GM12878 (cell line): Measurements from ENCODE around the gene THBS3. TPM values are rescaled to one million over a fixed set of nuclear protein-coding genes. Genes with fewer than 3 reads are reported as not detected.

Source experiments
- ATAC-seq: fragments of 200-7000 bp; cut with Tn5 transposase; 3 replicates; pipeline ENCODE4 v1.9.1; 2020; ENCODE audit warnings: mild to moderate bottlenecking, moderate library complexity
- BruUV-seq: library from RNA; stranded (reverse); fragments of 400-500 nt; replicated peaks from 2 replicates; lab custom pipeline; 2021; lab: Mats Ljungman, UMichigan
- CTCF ChIA-PET: fragments of 300-600 bp; sonication (Branson Sonifier 250); formaldehyde crosslinking; extraction: SDS; loops from one replicate; lab custom pipeline; 2021; ENCODE audit warnings: inconsistent platforms; lab: Yijun Ruan, JAX
- POLR2A ChIA-PET: fragments of 350-600 bp; formaldehyde crosslinking; extraction: SDS; loops from one replicate; lab custom pipeline; 2021; ENCODE audit warnings: inconsistent platforms; lab: Charles Lee
- RAD21 ChIA-PET: fragments of 300-600 bp; sonication (Branson Sonifier 250); formaldehyde crosslinking; loops from one replicate; lab custom pipeline; 2023; ENCODE audit warnings: antibody characterized with exemption; ENCODE audit not compliant: unreplicated experiment; lab: Charles Lee
- SMC1A ChIA-PET: fragments of 300-600 bp; sonication (Branson Sonifier 250); formaldehyde crosslinking; loops from one replicate; lab custom pipeline; 2023; ENCODE audit not compliant: unreplicated experiment, uncharacterized antibody; lab: Charles Lee
- DNase-seq: peaks from one replicate; pipeline ENCODE4 v3.0.0-alpha.2; 2011; ENCODE audit warnings: low read depth, low spot score
- FAIRE-seq: peaks from 3 replicates; lab custom pipeline; 2011; peaks lifted over from hg19 to GRCh38; lab: Jason Lieb, UNC
- H2AFZ ChIP-seq: 2 replicates; pipeline ENCODE4 v1.6.0; 2011; ENCODE audit warnings: low read depth, low read length, control low read depth; ENCODE audit not compliant: control insufficient read depth
- H3K27ac ChIP-seq: 2 replicates; pipeline ENCODE4 v1.5.1; 2011; ENCODE audit warnings: control low read depth; ENCODE audit not compliant: control insufficient read depth, insufficient read depth
- H3K27me3 ChIP-seq, 2 experiments: replicated peaks in 1 of 2; 2 replicates each; pipeline versions ENCODE4 v1.6.0 to v1.6.1; 2011; ENCODE audit warnings: low read length in 1 of 2; ENCODE audit not compliant: control insufficient read depth in 2 of 2, insufficient read depth in 2 of 2
- H3K36me3 ChIP-seq, 2 experiments: 2 replicates each; pipeline ENCODE4 v1.5.1; 2011; ENCODE audit warnings: low read length in 1 of 2; ENCODE audit not compliant: control insufficient read depth in 2 of 2, insufficient read depth in 2 of 2
- H3K4me1 ChIP-seq: 2 replicates; pipeline ENCODE4 v1.6.1; 2011; ENCODE audit warnings: mild to moderate bottlenecking, low read length, moderate library complexity, mixed read lengths; ENCODE audit not compliant: control insufficient read depth, insufficient read depth
- H3K4me2 ChIP-seq: 2 replicates; pipeline ENCODE4 v1.6.0; 2011; ENCODE audit warnings: control low read depth; ENCODE audit not compliant: control insufficient read depth, insufficient read depth
- H3K4me3 ChIP-seq: fragments of 200-600 bp; sonication (generic); 2 replicates; pipeline ENCODE4 v1.5.1; 2016
- H3K79me2 ChIP-seq: 2 replicates; pipeline ENCODE4 v1.6.0; 2011; ENCODE audit warnings: low read length; ENCODE audit not compliant: control insufficient read depth, insufficient read depth
- H3K9ac ChIP-seq: 2 replicates; pipeline ENCODE4 v1.8.0; 2011; ENCODE audit warnings: low read length, control low read depth, mixed read lengths; ENCODE audit not compliant: control insufficient read depth, insufficient read depth
- H3K9me3 ChIP-seq: replicated peaks from 3 replicates; pipeline ENCODE4 v1.5.1; 2011; ENCODE audit warnings: mild to moderate bottlenecking, low read length; ENCODE audit not compliant: control insufficient read depth, insufficient read depth
- H4K20me1 ChIP-seq: 2 replicates; pipeline ENCODE4 v1.6.0; 2011; ENCODE audit not compliant: control insufficient read depth, insufficient read depth
- ATF3 ChIP-seq: IDR thresholded peaks from 2 replicates; pipeline ENCODE4 v1.6.1; 2011; ENCODE audit warnings: low read depth, mild to moderate bottlenecking, low read length, moderate library complexity, borderline replicate concordance; ENCODE audit errors: extremely low read depth
- CBX5 ChIP-seq: sonication (generic); IDR thresholded peaks from 2 replicates; pipeline ENCODE4 v1.6.1; 2016; ENCODE audit warnings: low read depth, moderate library complexity, mild to moderate bottlenecking, inconsistent platforms
- CHD1 ChIP-seq: IDR thresholded peaks from 2 replicates; pipeline ENCODE4 v1.6.1; 2012; ENCODE audit warnings: low read depth, low read length, improper control_type of control experiment
- LARP7 ChIP-seq: fragments of 450-650 bp; IDR thresholded peaks from 2 replicates; pipeline ENCODE4 v1.6.1; 2017; ENCODE audit warnings: mild to moderate bottlenecking
- MTA2 ChIP-seq: fragments of 450-650 bp; IDR thresholded peaks from 2 replicates; pipeline ENCODE4 v1.6.1; 2016; ENCODE audit warnings: low read depth, mild to moderate bottlenecking, moderate library complexity
- MXI1 ChIP-seq: fragments of 150-350 bp; IDR thresholded peaks from 2 replicates; pipeline ENCODE4 v1.6.1; 2011; ENCODE audit warnings: low read depth, mild to moderate bottlenecking, inconsistent platforms, low read length, improper control_type of control experiment
- NRF1 ChIP-seq: conservative IDR thresholded peaks from 2 replicates; pipeline ENCODE4 v1.6.1; 2011; ENCODE audit warnings: mild to moderate bottlenecking, low read depth, low read length, improper control_type of control experiment
- POU2F2 ChIP-seq: IDR thresholded peaks from 3 replicates; pipeline ENCODE4 v1.6.1; 2011; ENCODE audit warnings: low read depth, mild to moderate bottlenecking, low read length, borderline replicate concordance
- RB1 ChIP-seq: fragments of 450-650 bp; formaldehyde crosslinking; IDR thresholded peaks from 2 replicates; pipeline ENCODE4 v1.6.1; 2017; ENCODE audit warnings: mild to moderate bottlenecking, borderline replicate concordance
- RCOR1 ChIP-seq: conservative IDR thresholded peaks from 2 replicates; pipeline ENCODE4 v1.6.1; 2012; ENCODE audit warnings: low read depth, low read length, improper control_type of control experiment
- RELA ChIP-seq: fragments of 450-650 bp; IDR thresholded peaks from 2 replicates; pipeline ENCODE4 v1.8.0; 2014; ENCODE audit warnings: borderline replicate concordance; ENCODE audit not compliant: partially characterized antibody
- RELB ChIP-seq: fragments of 450-650 bp; IDR thresholded peaks from 2 replicates; pipeline ENCODE4 v1.6.1; 2017; ENCODE audit warnings: low read depth, mild to moderate bottlenecking, moderate library complexity
- SIN3A ChIP-seq: IDR thresholded peaks from 2 replicates; pipeline ENCODE4 v1.6.1; 2012; ENCODE audit warnings: low read depth, low read length, improper control_type of control experiment
- SKIL ChIP-seq: fragments of 450-650 bp; IDR thresholded peaks from 2 replicates; pipeline ENCODE4 v1.6.1; 2017; ENCODE audit warnings: mild to moderate bottlenecking, low read depth, inconsistent platforms; ENCODE audit not compliant: poor library complexity, severe bottlenecking
- SMAD1 ChIP-seq: fragments of 450-650 bp; IDR thresholded peaks from 2 replicates; pipeline ENCODE4 v1.6.1; 2018; ENCODE audit warnings: mild to moderate bottlenecking, low read depth; ENCODE audit not compliant: partially characterized antibody
- STAT1 ChIP-seq: fragments of 450-650 bp; conservative IDR thresholded peaks from 2 replicates; pipeline ENCODE4 v1.6.1; 2014; ENCODE audit warnings: antibody characterized with exemption, mild to moderate bottlenecking
- ZNF384 ChIP-seq: IDR thresholded peaks from 2 replicates; pipeline ENCODE4 v1.6.1; 2012; ENCODE audit warnings: low read depth, mild to moderate bottlenecking, low read length, improper control_type of control experiment, borderline replicate concordance
- WGBS: methylation state at CpG from one replicate; pipeline ENCODE4 v1.1.6; 2016; ENCODE audit warnings: low lambda C conversion rate; ENCODE audit not compliant: insufficient replicate concordance, insufficient coverage; ENCODE audit errors: missing lambda C conversion rate; 5-methylcytosine and 5-hydroxymethylcytosine counted together
- in situ Hi-C: fragments of 300-500 bp; cut with MboI; formaldehyde crosslinking; loops from 9 replicates; pipeline ENCODE4 v1.14.3; 2018; ENCODE audit warnings: mixed read lengths
- intact Hi-C: fragments of 100-400 bp; cut with micrococcal nuclease; formaldehyde crosslinking; loops from one replicate; pipeline ENCODE4 v1.14.2; 2022; ENCODE audit not compliant: unreplicated experiment
- polyA plus RNA-seq, 11 experiments: library from polyadenylated mRNA; depleted of rRNA in 4 of 11; unstranded in 6 of 11; stranded (reverse) in 5 of 11; fragments of >200 nt; fragmentation: Nextera tagmentation in 4 of 11; fragmentation: Illumina TruSeq in 1 of 11; extraction: Ambion mirVana in 4 of 11; extraction: Trizol in 1 of 11; gene quantifications; 1 replicate in 1 of 11; 2 replicates in 10 of 11; pipeline versions ENCODE4 v1.2.1 to v1.2.3, GENCODE V29; 2011 to 2016; ENCODE audit warnings: inconsistent platforms in 2 of 11, missing spikeins in 2 of 11, low read depth in 1 of 11
- total RNA-seq, 4 experiments: library from RNA; depleted of rRNA in 3 of 4; stranded (reverse); fragments of >200 nt in 3 of 4; fragmentation: Illumina TruSeq in 1 of 4; extraction: Trizol in 1 of 4; gene quantifications; 2 replicates each; pipeline versions ENCODE4 v1.2.1 to v1.2.3, GENCODE V29; 2013 to 2021

Gene THBS3
- total and polyA plus RNA-seq, 10 of the 15 experiments (the other 5 are each of a cell fraction or from before 2014, with no cell fraction given): 0.66 to 3.6 (median 2.0) TPM

GRCh38 chr1:155209312-155209721, 1.6 kb upstream of the THBS3 start (continued):
- TF ChIP-seq RELB: peak; percentile 94
- TF ChIP-seq MTA2: peak; percentile 58; the same call in 1 of the 2 replicates

GRCh38 chr1:155208541-155209311, 1.0 kb upstream of the THBS3 start, which contains the start of gene MTX1:
Gene MTX1, plus strand, starts transcription at chr1:155208695. Its CDS starts 110 bp downstream, at chr1:155208805.
- DNase-seq: no peak
- ChIA-PET POLR2A (interaction anchor here (0.7 to 5.1 kb wide), 7 partner anchors 14 to 115 kb away, joined by 3 to 84 read pairs (median 4); partner anchors contain the start of gene KRTCAP2), SMC1A (interaction anchor here (1.1 to 4.0 kb wide), 5 partner anchors 15 to 36 kb away, joined by 4 to 89 read pairs (median 7); no protein-coding TSS in a partner anchor), CTCF (interaction anchor here (1.1 to 5.7 kb wide), 10 partner anchors 15 to 53 kb away, joined by 3 to 154 read pairs (median 8); partner anchors contain the start of genes KRTCAP2 and SCAMP3), RAD21 (interaction anchor here (2.2 to 4.0 kb wide), 4 partner anchors 15 to 115 kb away, joined by 7 to 85 read pairs (median 20); no protein-coding TSS in a partner anchor)
- Histone ChIP-seq H3K4me1 (peaks cover 19% of the 10 kb centered on the region), H3K27me3 (no peaks in the 10 kb centered on the region), H3K36me3 (no peaks in the 10 kb centered on the region; a peak in 2 of 4 replicates), H3K9ac (peak within 1 kb of the TSS; percentile 90), H2AFZ (peak within 1 kb of the TSS; percentile 92), H4K20me1 (no peaks in the 10 kb centered on the region), H3K27ac (peak within 1 kb of the TSS; percentile 81), H3K4me3 (peak within 1 kb of the TSS; percentile 98), H3K9me3 (no peaks in the 10 kb centered on the region), H3K79me2 (peaks cover 10% of the 10 kb centered on the region), H3K4me2 (peak within 1 kb of the TSS; percentile 99)
- no TSS peak for BruUV-seq
- in situ Hi-C loops: no loop called here
- under 1% methylated on average over 37 of the region's 64 CpGs for WGBS
- peak; percentile 93 for ATAC-seq
- intact Hi-C loops: loop anchor here (5.0 kb wide), 2 partner anchors 34 to 384 kb away; a partner anchor contains a TSS
- FAIRE-seq: peak; percentile 78
- TF ChIP-seq ATF3 (no peak), SKIL (no peak), MXI1 (peak; percentile 80), STAT1 (no peak), POU2F2 (peak; percentile 41; the same call in 1 of the 3 replicates), CBX5 (no peak), RB1 (no peak), SIN3A (peak; percentile 71), CHD1 (no peak), ZNF384 (no peak), NRF1 (no peak), RCOR1 (no peak), RELA (peak; percentile 24), LARP7 (no peak; the same call in none of the 2 replicates), SMAD1 (no peak)
